ENCODE measurements around the gene CAP1.
"Not testable (repeated sequence)": the region's sequence is repeated elsewhere in the genome, so short reads cannot be mapped to it uniquely, and the experiment has no call there.

Gene CAP1

GRCh38 chr1:40040511-40041465, at the start of gene CAP1:
Gene CAP1 (plus strand): TSS chr1:40040729. CDS start chr1:40059347, 18,618 bp downstream.
- peak; percentile 99 for DNase-seq

- DNase-seq, result peak; percentile 48
Measured at GRCh38 chr1:39992234-39992633, 48.3 kb upstream of the CAP1 start.

GRCh38 chr1:39992888-39993287, 47.6 kb upstream of the CAP1 start:
- no peak for DNase-seq

- no peak for DNase-seq
Measured at GRCh38 chr1:39995973-39996393, 44.5 kb upstream of the CAP1 start.

GRCh38 chr1:39996396-39997004, 44.0 kb upstream of the CAP1 start:
- peak; percentile 24 for DNase-seq

- no peak for DNase-seq
Measured at GRCh38 chr1:40001456-40001855, 39.1 kb upstream of the CAP1 start.

- no peak for DNase-seq
Measured at GRCh38 chr1:40003156-40004093, 37.1 kb upstream of the CAP1 start.

GRCh38 chr1:40004857-40005256, 35.7 kb upstream of the CAP1 start:
- no peak for DNase-seq

- DNase-seq, result not testable (repeated sequence)
Measured at GRCh38 chr1:40007481-40008034, 33.0 kb upstream of the CAP1 start.

GRCh38 chr1:40011198-40011597, 29.3 kb upstream of the CAP1 start:
- no peak for DNase-seq

- DNase-seq, result no peak
Measured at GRCh38 chr1:40014253-40014706, 26.2 kb upstream of the CAP1 start.

GRCh38 chr1:40014812-40015594, 25.5 kb upstream of the CAP1 start:
- peak; percentile 91 for DNase-seq

- no peak for DNase-seq
Measured at GRCh38 chr1:40017951-40018575, 22.5 kb upstream of the CAP1 start.

- DNase-seq, result no peak
Measured at GRCh38 chr1:40020447-40021085, 20.0 kb upstream of the CAP1 start.

- DNase-seq, result no peak
Measured at GRCh38 chr1:40023379-40023944, 17.1 kb upstream of the CAP1 start.

GRCh38 chr1:40024671-40025070, 15.9 kb upstream of the CAP1 start:
- no peak for DNase-seq

GRCh38 chr1:40027647-40028046, 12.9 kb upstream of the CAP1 start:
- no peak for DNase-seq

GRCh38 chr1:40029608-40030007, 10.9 kb upstream of the CAP1 start:
- no peak for DNase-seq

GRCh38 chr1:40030528-40031135, 9.9 kb upstream of the CAP1 start:
- DNase-seq, result no peak
